Measurements from ENCODE around the gene CFAP65. TPM values are rescaled to one million over a fixed set of nuclear protein-coding genes. Genes with fewer than 3 reads are reported as not detected.

Gene CFAP65
- total RNA-seq, 3 donors from 2014 or later (not counting 1 experiment from before 2014, with no cell fraction given) = not detected

DNA sequence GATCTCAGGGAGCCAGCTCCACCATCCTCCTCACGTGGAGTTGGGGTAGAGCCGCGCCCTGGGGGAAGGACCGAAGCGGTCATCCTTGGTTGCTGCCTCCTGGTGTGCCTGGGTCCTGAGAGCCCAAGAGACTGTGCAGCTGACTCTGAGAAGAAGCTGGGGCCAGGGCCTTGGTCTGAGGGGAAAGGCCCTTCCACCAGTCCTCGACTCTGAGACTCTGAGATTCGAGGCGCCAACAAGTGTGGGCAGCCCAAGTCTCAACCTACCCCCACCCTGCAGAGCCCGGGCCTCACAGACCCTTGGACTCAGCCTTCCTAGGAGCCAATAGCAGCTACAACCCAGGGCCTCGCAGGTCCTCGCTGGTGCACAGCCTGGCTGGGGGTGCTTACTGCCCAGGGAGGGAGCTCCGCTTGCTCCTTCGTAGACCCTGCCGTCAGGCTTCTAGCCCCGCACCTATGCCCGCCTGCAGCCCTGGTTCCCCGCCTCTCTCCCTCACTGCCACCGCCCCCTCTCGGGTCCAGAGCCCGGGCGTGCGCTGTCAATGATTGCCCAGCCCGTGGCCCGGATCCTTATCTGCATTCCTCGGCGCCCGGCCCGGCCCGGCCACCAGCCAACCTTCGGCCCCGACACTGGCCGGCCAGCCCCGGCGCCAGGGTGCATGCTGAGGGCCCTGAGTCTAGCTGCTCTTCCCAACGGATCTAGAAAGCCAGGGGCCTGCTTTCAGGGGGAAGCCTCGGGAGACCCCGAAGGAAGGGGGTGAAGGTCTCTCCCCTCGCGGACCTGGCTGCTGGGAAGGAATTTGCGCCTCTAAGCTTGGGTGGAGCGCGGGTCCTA is 17.4 kb upstream of the CFAP65 start:
- Mint-ChIP-seq H3K27ac (no peak overlapping the region), H3K4me1 (peaks cover 0 to 22% of the 10 kb centered on the region in 2 donors), H3K9me3 (no peaks in the 10 kb centered on the region), H3K27me3 (ENCODE audit: low read depth in 2 of 2) (peaks cover 50 to 57% of the 10 kb centered on the region in 2 donors), H3K36me3 (no peaks in the 10 kb centered on the region), H3K4me3 (peak overlapping the region; percentile 17)
- TF ChIP-seq, protein P1, sequence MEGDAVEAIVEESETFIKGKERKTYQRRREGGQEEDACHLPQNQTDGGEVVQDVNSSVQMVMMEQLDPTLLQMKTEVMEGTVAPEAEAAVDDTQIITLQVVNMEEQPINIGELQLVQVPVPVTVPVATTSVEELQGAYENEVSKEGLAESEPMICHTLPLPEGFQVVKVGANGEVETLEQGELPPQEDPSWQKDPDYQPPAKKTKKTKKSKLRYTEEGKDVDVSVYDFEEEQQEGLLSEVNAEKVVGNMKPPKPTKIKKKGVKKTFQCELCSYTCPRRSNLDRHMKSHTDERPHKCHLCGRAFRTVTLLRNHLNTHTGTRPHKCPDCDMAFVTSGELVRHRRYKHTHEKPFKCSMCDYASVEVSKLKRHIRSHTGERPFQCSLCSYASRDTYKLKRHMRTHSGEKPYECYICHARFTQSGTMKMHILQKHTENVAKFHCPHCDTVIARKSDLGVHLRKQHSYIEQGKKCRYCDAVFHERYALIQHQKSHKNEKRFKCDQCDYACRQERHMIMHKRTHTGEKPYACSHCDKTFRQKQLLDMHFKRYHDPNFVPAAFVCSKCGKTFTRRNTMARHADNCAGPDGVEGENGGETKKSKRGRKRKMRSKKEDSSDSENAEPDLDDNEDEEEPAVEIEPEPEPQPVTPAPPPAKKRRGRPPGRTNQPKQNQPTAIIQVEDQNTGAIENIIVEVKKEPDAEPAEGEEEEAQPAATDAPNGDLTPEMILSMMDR (IDR thresholded peaks at IDR 0.05) = no peak
- no peak overlapping the region for H3K27ac ChIP-seq (ENCODE audit: low read length)
- H3K27me3 ChIP-seq (ENCODE audit: control insufficient read depth, insufficient read depth, low read length) = peaks cover 57% of the 10 kb centered on the region
- H3K4me3 ChIP-seq (ENCODE audit: low read length) = no peak overlapping the region
- intact Hi-C loops (cut with micrococcal nuclease) = loop anchor here (1.0 to 5.0 kb wide), 4 partner anchors 61 to 240 kb away; no protein-coding TSS in a partner anchor
- H3K9me3 ChIP-seq (ENCODE audit: control insufficient read depth, insufficient read depth, low read length) = no peaks in the 10 kb centered on the region
- DNase-seq (peak in 1 of 2 donors; percentile 10), ATAC-seq (no peak)
- WGBS (ENCODE audit: insufficient coverage) = 11% methylated on average over 42 of the region's 42 CpGs
- peaks cover 32% of the 10 kb centered on the region for H3K4me1 ChIP-seq (ENCODE audit: control insufficient read depth, insufficient read depth, low read length)
- no peaks in the 10 kb centered on the region for H3K36me3 ChIP-seq (ENCODE audit: control insufficient read depth, insufficient read depth, low read length)

DNA sequence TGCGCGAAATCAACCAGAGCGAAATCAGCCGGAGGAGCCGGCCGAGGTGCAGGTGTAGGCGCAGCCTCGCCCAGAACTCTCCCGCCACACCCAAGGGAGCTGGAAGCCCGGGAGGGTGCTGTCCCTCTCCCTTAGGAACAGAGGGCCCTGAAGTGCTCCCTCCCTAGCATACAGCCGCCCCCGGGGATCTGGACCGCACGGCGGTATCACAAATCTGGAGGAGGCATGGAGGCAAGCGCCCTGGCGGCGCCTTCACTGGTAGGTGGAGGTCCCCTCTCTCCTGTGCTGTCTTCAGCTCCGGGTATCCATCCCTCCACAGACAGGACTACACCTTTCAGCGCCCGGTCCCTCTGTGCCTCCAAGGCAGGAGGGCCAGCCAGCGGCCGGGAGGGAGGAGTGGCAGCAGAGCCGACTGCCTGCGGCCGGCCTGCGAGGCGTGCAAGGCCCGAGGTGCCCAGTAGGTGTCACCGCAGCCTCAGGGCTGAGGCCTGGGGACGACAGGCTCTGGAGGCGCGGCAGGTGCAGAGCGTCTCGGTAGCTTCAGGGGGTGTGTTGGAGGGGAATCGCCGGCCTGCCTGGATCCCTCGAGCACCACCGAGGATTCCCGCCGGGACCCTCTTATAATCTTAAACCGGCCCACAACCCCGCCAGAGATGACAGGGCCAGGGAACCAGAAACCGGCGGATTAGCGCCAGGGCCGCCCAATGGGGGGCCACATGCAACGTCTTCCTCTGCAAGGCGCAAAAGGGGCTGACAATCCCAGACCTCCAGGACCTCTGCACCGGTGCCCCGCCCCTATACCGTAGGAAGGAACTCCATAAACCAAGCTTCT is 16.6 kb upstream of the CFAP65 start:
- Histone ChIP-seq H3K9me3 (ENCODE audit: control insufficient read depth, insufficient read depth, low read length) (no peaks in the 10 kb centered on the region), H3K27ac (ENCODE audit: low read length) (no peak overlapping the region), H3K27me3 (ENCODE audit: control insufficient read depth, insufficient read depth, low read length) (peaks cover 55% of the 10 kb centered on the region), H3K4me3 (ENCODE audit: low read length) (no peak overlapping the region), H3K4me1 (ENCODE audit: control insufficient read depth, insufficient read depth, low read length) (peaks cover 32% of the 10 kb centered on the region), H3K36me3 (ENCODE audit: control insufficient read depth, insufficient read depth, low read length) (no peaks in the 10 kb centered on the region)
- intact Hi-C loops (cut with micrococcal nuclease) = loop anchor here (1.0 to 5.0 kb wide), 4 partner anchors 61 to 240 kb away; no protein-coding TSS in a partner anchor
- H3K27ac Mint-ChIP-seq = no peak overlapping the region
- H3K9me3 Mint-ChIP-seq = no peaks in the 10 kb centered on the region
- peak; percentile 90 to 98 (median 95) for ATAC-seq
- H3K4me1 Mint-ChIP-seq = peaks cover 0 to 22% of the 10 kb centered on the region in 2 donors
- H3K4me3 Mint-ChIP-seq = peak overlapping the region; percentile 55
- peak; percentile 74 to 87 for DNase-seq
- TF ChIP-seq, protein P1 (IDR thresholded peaks at IDR 0.05) = peak; percentile 81
- peaks cover 48 to 53% of the 10 kb centered on the region in 2 donors for H3K27me3 Mint-ChIP-seq (ENCODE audit: low read depth in 2 of 2)
- no peaks in the 10 kb centered on the region for H3K36me3 Mint-ChIP-seq
- WGBS (ENCODE audit: insufficient coverage) = 3% methylated on average over 52 of the region's 52 CpGs

DNA sequence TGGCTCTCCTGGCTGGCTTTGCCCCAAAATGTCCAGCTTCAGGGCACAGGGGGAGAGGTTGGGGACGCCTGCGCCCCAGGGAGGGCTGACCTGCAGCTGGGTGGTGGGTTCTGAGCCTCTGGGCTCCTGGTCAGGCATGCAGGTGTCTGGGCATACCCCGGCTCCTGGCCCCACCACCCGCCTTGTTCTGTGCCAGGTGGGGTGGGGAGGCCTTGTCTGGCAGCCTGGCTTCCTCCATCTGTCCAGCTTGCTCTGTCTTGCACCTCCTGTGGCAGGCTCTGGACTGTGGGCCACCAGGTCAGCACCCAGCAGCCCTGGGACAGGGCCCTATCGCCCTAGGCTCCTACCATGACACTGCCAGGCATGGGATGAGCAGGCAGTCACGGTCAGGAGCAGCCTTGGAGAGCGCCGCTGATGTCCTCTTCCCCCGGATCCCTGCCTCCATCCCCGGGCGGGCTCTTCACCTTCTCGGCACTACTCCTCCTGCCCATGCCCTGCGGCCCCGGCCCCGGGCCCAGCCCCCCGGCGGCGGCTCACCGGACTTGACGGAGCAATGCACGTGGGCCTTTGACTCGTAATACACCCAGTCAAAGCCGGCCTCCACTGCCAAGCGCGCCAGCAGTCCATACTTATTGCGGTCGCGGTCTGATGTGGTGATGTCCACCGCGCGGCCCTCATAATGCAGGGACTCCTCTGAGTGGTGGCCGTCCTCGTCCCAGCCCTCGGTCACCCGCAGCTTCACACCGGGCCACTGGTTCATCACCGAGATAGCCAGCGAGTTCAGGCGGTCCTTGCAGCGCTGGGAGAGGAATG is 15.8 kb upstream of the CFAP65 start:
- peaks cover 47% of the 10 kb centered on the region for H3K27me3 ChIP-seq (ENCODE audit: control insufficient read depth, insufficient read depth, low read length)
- no peaks in the 10 kb centered on the region for H3K36me3 ChIP-seq (ENCODE audit: control insufficient read depth, insufficient read depth, low read length)
- H3K4me3 ChIP-seq (ENCODE audit: low read length) = no peak overlapping the region
- no peak overlapping the region for H3K4me3 Mint-ChIP-seq
- peaks cover 45 to 46% of the 10 kb centered on the region in 2 donors for H3K27me3 Mint-ChIP-seq (ENCODE audit: low read depth in 2 of 2)
- TF ChIP-seq, protein P1 (IDR thresholded peaks at IDR 0.05) = no peak
- H3K9me3 ChIP-seq (ENCODE audit: control insufficient read depth, insufficient read depth, low read length) = no peaks in the 10 kb centered on the region
- no peak overlapping the region for H3K27ac ChIP-seq (ENCODE audit: low read length)
- intact Hi-C loops (cut with micrococcal nuclease) = loop anchor here (5.0 kb wide), 1 partner anchor 155 kb away; no protein-coding TSS in a partner anchor
- H3K27ac Mint-ChIP-seq = no peak overlapping the region
- ATAC-seq (no peak), DNase-seq (no peak)
- peaks cover 0 to 22% of the 10 kb centered on the region in 2 donors for H3K4me1 Mint-ChIP-seq
- no peaks in the 10 kb centered on the region for H3K36me3 Mint-ChIP-seq
- H3K4me1 ChIP-seq (ENCODE audit: control insufficient read depth, insufficient read depth, low read length) = peaks cover 32% of the 10 kb centered on the region
- 16% methylated on average over 40 of the region's 40 CpGs for WGBS (ENCODE audit: insufficient coverage)
- no peaks in the 10 kb centered on the region for H3K9me3 Mint-ChIP-seq
